Calu3 (cell line): ENCODE data around the gene LTA4H. TPM values are rescaled to one million over a fixed set of nuclear protein-coding genes. Genes with fewer than 3 reads are reported as not detected.
"Not testable (repeated sequence)": the region's sequence is repeated elsewhere in the genome, so short reads cannot be mapped to it uniquely, and the experiment has no call there.

Source experiments
- BruUV-seq: library from RNA; stranded (reverse); fragments of 400-500 nt; replicated peaks from 2 replicates; lab custom pipeline; 2021; lab: Mats Ljungman, UMichigan
- CTCF ChIA-PET: fragments of 300-600 bp; sonication (Branson Sonifier 250); formaldehyde crosslinking; loops from one replicate; lab custom pipeline; 2022; ENCODE audit warnings: antibody characterized with exemption; lab: Charles Lee
- DNase-seq: peaks from one replicate; pipeline ENCODE4 v3.0.0; 2022
- H3K27ac Mint-ChIP-seq: one replicate; pipeline ENCODE4 v1.8.0; 2022; ENCODE audit warnings: mixed read lengths; ENCODE audit not compliant: unreplicated experiment
- H3K27me3 Mint-ChIP-seq: one replicate; pipeline ENCODE4 v1.8.0; 2022; ENCODE audit warnings: mixed read lengths; ENCODE audit not compliant: unreplicated experiment
- H3K36me3 Mint-ChIP-seq: one replicate; pipeline ENCODE4 v1.8.0; 2022; ENCODE audit warnings: mild to moderate bottlenecking, moderate library complexity, mixed read lengths; ENCODE audit not compliant: insufficient read depth, unreplicated experiment
- H3K4me1 Mint-ChIP-seq: one replicate; pipeline ENCODE4 v1.8.0; 2022; ENCODE audit warnings: mild to moderate bottlenecking, low read depth, mixed read lengths; ENCODE audit not compliant: unreplicated experiment
- H3K4me3 Mint-ChIP-seq: one replicate; pipeline ENCODE4 v1.8.0; 2022; ENCODE audit warnings: mild to moderate bottlenecking, low read depth, moderate library complexity, mixed read lengths; ENCODE audit not compliant: unreplicated experiment
- H3K9me3 Mint-ChIP-seq: one replicate; pipeline ENCODE4 v1.8.0; 2022; ENCODE audit warnings: low read depth, mixed read lengths; ENCODE audit not compliant: unreplicated experiment
- CTCF ChIP-seq: fragments of 200-600 bp; IDR thresholded peaks from one replicate; pipeline ENCODE4 v1.8.0; 2022; ENCODE audit warnings: antibody characterized with exemption; ENCODE audit not compliant: unreplicated experiment
- intact Hi-C: fragments of 100-400 bp; cut with micrococcal nuclease; formaldehyde crosslinking; loops from one replicate; pipeline ENCODE4 v1.10.0; 2022; ENCODE audit not compliant: unreplicated experiment
- total RNA-seq: library from RNA; stranded (reverse); gene quantifications from 2 replicates; pipeline ENCODE4 v1.2.3, GENCODE V29; 2022

Gene LTA4H
- total RNA-seq, 1 experiment from 2014 or later: 105 TPM

- CTCF ChIA-PET: no interaction called here
- Mint-ChIP-seq H3K27ac (no peak overlapping the region), H3K9me3 (no peaks in the 10 kb centered on the region), H3K4me1 (peaks cover 39% of the 10 kb centered on the region), H3K36me3 (peaks cover 5% of the 10 kb centered on the region), H3K27me3 (no peaks in the 10 kb centered on the region), H3K4me3 (no peak overlapping the region)
- no peak for TF ChIP-seq CTCF
- intact Hi-C loops: loop anchor here (5.0 kb wide), 1 partner anchor 127 kb away; no protein-coding TSS in a partner anchor
- no TSS peak for BruUV-seq
- no peak for DNase-seq
These were observed 35.4 kb upstream of the LTA4H start for GRCh38 chr12:96070670-96071279.

GRCh38 chr12:96069511-96070231, 34.3 kb upstream of the LTA4H start:
- H3K4me1 Mint-ChIP-seq: peaks cover 38% of the 10 kb centered on the region
- intact Hi-C loops: loop anchor here (5.0 kb wide), 1 partner anchor 128 kb away; no protein-coding TSS in a partner anchor
- DNase-seq: no peak
- TF ChIP-seq CTCF: no peak
- no peaks in the 10 kb centered on the region for H3K27me3 Mint-ChIP-seq
- no peak overlapping the region for H3K27ac Mint-ChIP-seq
- H3K36me3 Mint-ChIP-seq: peaks cover 5% of the 10 kb centered on the region
- CTCF ChIA-PET: no interaction called here
- no TSS peak for BruUV-seq
- H3K9me3 Mint-ChIP-seq: no peaks in the 10 kb centered on the region
- H3K4me3 Mint-ChIP-seq: no peak overlapping the region

DNA sequence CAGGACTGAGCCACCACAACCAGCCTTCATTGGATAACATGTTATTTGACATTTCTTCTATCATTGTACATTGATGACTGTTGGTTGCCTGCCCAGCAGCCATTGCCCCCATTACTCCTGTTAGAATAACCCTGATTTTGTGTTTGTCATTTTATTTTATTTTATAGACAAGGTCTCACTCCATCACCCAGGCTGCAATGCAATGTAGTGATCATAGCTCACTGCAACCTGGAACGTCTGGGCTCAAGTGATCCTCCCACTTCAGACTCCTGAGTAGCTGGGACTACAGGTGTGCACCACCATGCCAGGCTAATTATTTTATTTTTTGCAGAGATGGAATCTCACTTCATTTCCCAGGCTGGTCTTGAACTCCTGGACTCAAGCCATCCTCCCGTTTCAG, 33.2 kb upstream of the LTA4H start:
- no TSS peak for BruUV-seq
- CTCF ChIA-PET: no interaction called here
- H3K4me3 Mint-ChIP-seq: no peak overlapping the region
- H3K27me3 Mint-ChIP-seq: no peaks in the 10 kb centered on the region
- peaks cover 4% of the 10 kb centered on the region for H3K36me3 Mint-ChIP-seq
- H3K9me3 Mint-ChIP-seq: no peaks in the 10 kb centered on the region
- TF ChIP-seq CTCF: no peak
- no peak overlapping the region for H3K27ac Mint-ChIP-seq
- peaks cover 27% of the 10 kb centered on the region for H3K4me1 Mint-ChIP-seq
- DNase-seq: no peak
- intact Hi-C loops: no loop called here

DNA sequence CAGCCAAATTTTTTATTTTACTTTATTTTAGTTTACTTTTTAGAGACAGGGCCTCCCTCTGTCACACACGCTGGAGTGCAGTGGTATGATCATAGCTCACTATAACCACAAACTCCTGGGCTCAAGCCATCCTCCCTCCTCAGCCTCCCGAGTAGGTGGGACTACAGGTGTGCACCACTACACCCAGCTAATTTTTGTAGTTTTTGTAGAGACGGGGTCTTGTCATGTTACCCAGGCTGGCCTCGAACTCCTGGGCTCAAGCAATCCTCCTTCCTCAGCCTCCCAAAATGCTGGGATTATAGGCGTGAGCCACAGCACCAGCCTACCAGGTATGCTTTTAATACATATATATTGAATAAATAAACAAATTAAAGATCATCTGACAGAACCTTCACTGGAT, 32.7 kb upstream of the LTA4H start:
- no peak for TF ChIP-seq CTCF
- H3K27me3 Mint-ChIP-seq: no peaks in the 10 kb centered on the region
- intact Hi-C loops: no loop called here
- no peaks in the 10 kb centered on the region for H3K9me3 Mint-ChIP-seq
- no peak overlapping the region for H3K27ac Mint-ChIP-seq
- H3K4me1 Mint-ChIP-seq: peaks cover 22% of the 10 kb centered on the region
- CTCF ChIA-PET: no interaction called here
- H3K4me3 Mint-ChIP-seq: no peak overlapping the region
- no TSS peak for BruUV-seq
- no peak for DNase-seq
- H3K36me3 Mint-ChIP-seq: no peaks in the 10 kb centered on the region

DNA sequence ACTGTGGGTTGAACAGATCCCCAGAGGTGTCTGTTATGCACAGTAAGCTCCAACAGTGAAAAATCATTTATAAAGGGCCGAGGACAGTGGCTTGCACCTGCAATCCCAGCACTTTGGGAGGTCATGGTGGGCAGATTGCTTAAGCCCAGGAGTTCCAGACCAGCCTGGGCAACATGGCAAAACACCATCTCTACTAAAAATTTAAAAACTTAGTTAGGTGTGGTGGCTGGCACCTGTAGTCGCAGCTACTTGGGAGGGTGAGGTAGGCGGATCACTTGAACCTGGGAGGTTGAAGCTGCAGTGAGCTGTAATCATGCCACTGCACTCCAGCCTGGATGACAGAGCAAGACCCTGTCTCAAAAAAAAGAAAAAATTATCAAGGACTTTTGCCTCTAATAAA, 30.4 kb upstream of the LTA4H start:
- H3K4me1 Mint-ChIP-seq, H3K9me3 Mint-ChIP-seq, H3K27ac Mint-ChIP-seq, H3K4me3 Mint-ChIP-seq, H3K27me3 Mint-ChIP-seq, DNase-seq, BruUV-seq, intact Hi-C loops, H3K36me3 Mint-ChIP-seq: not testable (repeated sequence)
- CTCF ChIA-PET: interaction anchor here (1.0 kb wide), 1 partner anchor 150 kb away, joined by 6 read pairs; no protein-coding TSS in a partner anchor
